Skeletal muscle satellite cell (primary cell): ENCODE results near the gene NMNAT2.

Experiments used
- H3K27me3 ChIP-seq: 2 replicates; pipeline ENCODE4 v1.7.0; 2013; ENCODE audit warnings: low read length; ENCODE audit not compliant: control insufficient read depth, insufficient read depth
- H3K36me3 ChIP-seq: 2 replicates; pipeline ENCODE4 v1.7.0; 2013; ENCODE audit warnings: mild to moderate bottlenecking, control low read depth, low read length; ENCODE audit not compliant: insufficient read depth
- H3K4me1 ChIP-seq: 2 replicates; pipeline ENCODE4 v1.7.0; 2013; ENCODE audit warnings: low read length; ENCODE audit not compliant: control insufficient read depth, insufficient read depth
- H3K4me2 ChIP-seq: 2 replicates; pipeline ENCODE4 v1.7.0; 2013; ENCODE audit warnings: mild to moderate bottlenecking, low read length
- H3K4me3 ChIP-seq: 2 replicates; pipeline ENCODE4 v1.7.0; 2013; ENCODE audit warnings: low read length
- H3K9ac ChIP-seq: 2 replicates; pipeline ENCODE4 v1.7.0; 2013; ENCODE audit warnings: mild to moderate bottlenecking, low read depth, low read length, moderate library complexity
- H3K9me3 ChIP-seq: replicated peaks from 2 replicates; pipeline ENCODE4 v1.7.0; 2013; ENCODE audit warnings: mild to moderate bottlenecking, control low read depth, low read length

Gene NMNAT2

DNA sequence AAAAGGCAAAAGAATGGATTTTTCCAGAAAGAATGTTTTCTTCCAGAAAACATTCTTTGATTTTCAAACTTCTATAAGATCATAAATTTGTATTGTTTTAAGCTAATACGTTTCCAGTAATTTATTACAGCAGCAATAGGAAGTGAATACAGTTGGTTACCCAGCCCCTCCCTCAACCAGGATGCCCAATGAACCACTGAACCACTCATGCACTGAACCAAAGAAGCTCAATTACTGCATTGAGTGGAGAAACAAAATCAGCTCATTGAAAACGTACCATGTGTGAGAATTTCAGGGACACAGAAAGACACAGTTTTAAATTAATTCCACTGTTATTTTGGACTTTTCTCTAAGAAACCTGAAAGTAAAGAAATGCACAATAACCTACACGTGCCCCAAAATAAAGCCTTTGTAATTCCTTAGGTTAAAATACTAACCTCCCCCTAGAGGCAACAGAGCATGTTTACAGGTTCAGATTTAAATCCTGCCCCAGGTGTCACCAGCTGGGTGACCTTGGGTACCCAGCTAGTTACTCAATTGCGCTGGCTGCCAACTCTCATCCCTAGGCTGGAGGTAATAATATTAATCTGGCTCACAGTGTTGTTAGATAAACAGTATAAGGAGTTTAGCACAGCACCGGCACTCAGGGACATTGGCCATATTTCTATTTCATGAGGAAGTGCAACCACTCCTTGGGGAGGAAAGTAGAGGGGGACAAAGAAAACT is 111.7 kb downstream of the NMNAT2 start:
- Histone ChIP-seq H3K36me3 (no peaks in the 10 kb centered on the region), H3K27me3 (no peaks in the 10 kb centered on the region), H3K9ac (no peak overlapping the region), H3K4me1 (no peaks in the 10 kb centered on the region), H3K4me3 (no peak overlapping the region), H3K4me2 (no peak overlapping the region), H3K9me3 (no peaks in the 10 kb centered on the region)

DNA sequence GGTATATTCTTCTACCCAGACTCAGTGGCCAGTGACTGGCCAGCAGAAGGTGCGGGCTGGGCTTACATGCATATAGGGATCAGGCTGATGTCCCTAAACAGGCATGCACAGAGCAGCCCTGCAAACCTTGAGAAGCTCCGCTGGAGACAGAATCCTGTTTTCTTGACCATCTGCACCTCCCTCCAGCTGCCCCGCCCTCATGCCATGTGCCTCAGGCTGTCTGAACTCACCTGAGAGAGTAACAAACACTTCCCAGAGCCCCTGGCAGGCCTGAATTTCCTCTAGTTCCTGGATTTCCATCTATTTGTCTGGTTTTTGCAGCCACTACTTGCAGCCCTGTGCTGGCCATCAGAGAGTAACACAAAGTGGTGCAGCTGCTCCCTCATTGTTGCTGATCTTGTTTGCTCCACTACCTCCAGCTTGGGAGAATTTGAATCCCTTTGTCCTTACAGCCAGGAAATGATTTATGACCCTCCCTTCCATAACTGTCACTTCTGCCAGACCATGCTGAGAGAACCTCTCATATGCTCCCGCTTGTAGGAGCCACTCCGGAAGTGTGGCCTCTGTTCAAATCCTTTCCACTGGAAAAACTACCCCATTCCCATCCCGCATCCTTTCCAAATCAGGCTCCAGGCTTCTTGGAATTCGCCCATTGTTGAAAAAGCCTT is 113.6 kb downstream of the NMNAT2 start:
- H3K4me1 ChIP-seq: no peaks in the 10 kb centered on the region
- no peak overlapping the region for H3K4me2 ChIP-seq
- H3K4me3 ChIP-seq: no peak overlapping the region
- no peaks in the 10 kb centered on the region for H3K9me3 ChIP-seq
- H3K36me3 ChIP-seq: no peaks in the 10 kb centered on the region
- no peaks in the 10 kb centered on the region for H3K27me3 ChIP-seq
- H3K9ac ChIP-seq: no peak overlapping the region

DNA sequence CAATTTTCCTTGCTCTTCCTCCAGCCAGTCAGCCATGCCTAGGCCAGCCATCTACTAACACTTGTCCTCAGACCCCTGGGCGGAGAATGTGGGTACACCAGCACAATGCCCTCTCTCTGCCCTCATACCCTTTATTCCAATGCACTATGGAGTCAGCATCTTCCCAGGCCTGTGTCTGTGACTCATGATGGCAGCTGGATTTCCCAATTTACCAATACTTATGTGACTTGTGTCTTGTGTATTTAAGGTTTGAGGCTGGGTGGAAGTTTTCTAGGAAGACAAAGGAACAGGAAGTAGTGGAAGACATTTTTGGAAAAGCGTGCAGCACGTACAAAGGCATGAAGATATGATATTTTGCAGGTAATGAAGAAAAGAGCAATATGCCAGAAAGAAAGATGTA is 114.3 kb downstream of the NMNAT2 start:
- Histone ChIP-seq H3K27me3 (no peaks in the 10 kb centered on the region), H3K9ac (no peak overlapping the region), H3K4me2 (no peak overlapping the region)

DNA sequence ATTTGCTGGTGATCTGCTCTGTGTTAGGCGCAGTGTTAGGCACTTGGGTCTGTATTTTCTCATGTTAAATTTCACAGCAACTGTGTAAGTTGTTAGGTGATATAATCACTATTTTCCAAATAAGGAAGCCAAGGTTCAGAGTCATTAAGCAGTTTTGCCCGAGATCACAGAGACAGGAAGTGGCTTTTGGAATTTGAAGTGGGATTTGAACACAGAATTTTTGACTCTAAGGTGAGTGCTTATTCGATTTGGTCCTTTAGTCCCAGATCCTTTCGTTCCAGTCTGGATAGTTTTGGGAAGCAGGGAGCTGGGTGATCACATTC is 114.9 kb downstream of the NMNAT2 start:
- Histone ChIP-seq H3K4me1 (no peaks in the 10 kb centered on the region), H3K9me3 (no peaks in the 10 kb centered on the region), H3K4me3 (no peak overlapping the region), H3K27me3 (no peaks in the 10 kb centered on the region), H3K4me2 (no peak overlapping the region), H3K9ac (no peak overlapping the region), H3K36me3 (no peaks in the 10 kb centered on the region)

More for the DNA sequence above, 114.3 kb downstream of the NMNAT2 start:
- H3K4me3 ChIP-seq: no peak overlapping the region
- no peaks in the 10 kb centered on the region for H3K9me3 ChIP-seq
- no peaks in the 10 kb centered on the region for H3K36me3 ChIP-seq
- no peaks in the 10 kb centered on the region for H3K4me1 ChIP-seq

DNA sequence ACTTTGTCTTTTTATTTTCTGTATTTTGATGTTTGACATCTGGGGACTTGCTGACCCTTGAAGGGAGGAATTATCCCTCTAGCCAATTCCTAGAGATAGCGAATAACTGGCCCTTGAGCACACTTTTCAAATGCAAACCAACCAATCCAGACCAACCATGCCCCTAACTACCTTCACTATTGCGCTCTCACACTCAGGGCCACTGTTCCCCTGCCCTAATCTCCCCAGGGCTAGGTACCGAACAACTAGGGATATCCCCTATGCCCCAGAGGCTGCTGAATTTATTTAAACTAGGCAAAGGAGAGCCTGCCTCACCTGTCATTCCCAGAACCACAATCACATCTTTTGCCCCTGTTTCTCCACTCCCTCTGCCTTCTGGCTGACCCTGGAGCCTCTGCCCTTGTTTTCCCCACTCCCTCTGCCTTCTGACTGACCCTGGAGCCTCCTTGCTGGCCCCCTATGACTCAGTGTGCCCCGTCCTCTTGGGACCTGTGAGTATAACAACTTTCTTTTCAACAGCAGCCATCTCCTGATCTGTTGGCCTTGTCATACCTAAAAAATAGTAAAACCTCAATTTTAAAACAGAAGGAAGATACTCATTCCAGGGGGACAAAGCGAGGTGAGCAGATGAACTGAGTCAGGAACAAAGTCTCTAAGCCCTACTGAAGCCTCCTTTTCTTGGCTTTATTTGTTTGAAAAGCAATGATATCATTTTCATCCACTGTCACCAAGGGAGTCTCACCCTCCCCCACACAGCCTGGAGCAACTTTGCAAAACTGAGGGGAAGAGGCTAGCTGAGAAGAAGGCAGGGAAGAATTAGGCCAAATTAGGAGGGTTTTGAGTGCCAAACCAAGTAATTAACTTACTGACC is 115.5 kb downstream of the NMNAT2 start:
- H3K27me3 ChIP-seq: no peaks in the 10 kb centered on the region
- no peak overlapping the region for H3K9ac ChIP-seq
- H3K4me1 ChIP-seq: no peaks in the 10 kb centered on the region

DNA sequence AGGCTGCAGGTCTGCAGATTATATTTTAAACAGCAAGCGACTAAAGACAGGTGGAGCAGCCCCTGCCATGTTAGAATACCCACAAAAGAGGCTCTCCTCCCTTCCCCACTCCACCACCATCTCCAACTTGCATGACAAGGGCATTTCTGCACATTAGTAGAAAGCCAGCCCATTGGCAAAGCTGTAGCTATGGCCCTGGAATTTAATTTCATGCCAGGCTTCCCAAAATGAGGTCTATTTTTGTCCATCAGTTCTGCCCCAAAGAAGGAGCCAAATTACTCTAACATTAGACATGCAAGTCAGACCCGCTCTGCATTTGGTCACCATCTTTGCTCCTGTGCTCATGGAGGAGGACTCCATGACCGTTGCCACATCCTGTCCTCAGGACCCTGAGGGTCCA is 116.9 kb downstream of the NMNAT2 start:
- Histone ChIP-seq H3K36me3 (no peaks in the 10 kb centered on the region), H3K27me3 (no peaks in the 10 kb centered on the region), H3K4me1 (no peaks in the 10 kb centered on the region), H3K4me3 (no peak overlapping the region), H3K9me3 (no peaks in the 10 kb centered on the region), H3K9ac (no peak overlapping the region), H3K4me2 (no peak overlapping the region)

More for the DNA sequence above, 115.5 kb downstream of the NMNAT2 start:
- H3K4me3 ChIP-seq: no peak overlapping the region
- no peaks in the 10 kb centered on the region for H3K9me3 ChIP-seq
- H3K4me2 ChIP-seq: no peak overlapping the region
- H3K36me3 ChIP-seq: no peaks in the 10 kb centered on the region

DNA sequence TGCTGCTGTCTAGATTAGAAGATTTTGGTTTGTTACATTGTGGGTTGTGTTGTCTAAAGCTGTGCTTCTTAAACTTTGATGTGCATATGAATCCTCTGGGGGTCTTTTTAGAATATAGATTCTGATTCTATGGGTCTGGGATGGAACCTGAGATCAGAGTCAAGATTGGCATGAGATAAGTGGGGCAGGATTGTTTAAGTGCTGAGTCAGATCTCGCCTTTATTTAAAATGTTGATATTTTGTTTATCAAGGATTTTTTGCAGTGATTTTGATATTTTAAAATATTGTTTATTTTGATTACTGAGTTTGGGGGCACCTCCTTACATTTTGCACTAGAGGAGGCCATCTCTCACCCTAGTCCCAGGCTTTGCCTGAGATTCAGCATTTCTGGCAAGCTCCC is 117.4 kb downstream of the NMNAT2 start:
- Histone ChIP-seq H3K4me2 (no peak overlapping the region), H3K4me1 (no peaks in the 10 kb centered on the region), H3K4me3 (no peak overlapping the region), H3K36me3 (no peaks in the 10 kb centered on the region), H3K9me3 (no peaks in the 10 kb centered on the region), H3K27me3 (no peaks in the 10 kb centered on the region), H3K9ac (no peak overlapping the region)

DNA sequence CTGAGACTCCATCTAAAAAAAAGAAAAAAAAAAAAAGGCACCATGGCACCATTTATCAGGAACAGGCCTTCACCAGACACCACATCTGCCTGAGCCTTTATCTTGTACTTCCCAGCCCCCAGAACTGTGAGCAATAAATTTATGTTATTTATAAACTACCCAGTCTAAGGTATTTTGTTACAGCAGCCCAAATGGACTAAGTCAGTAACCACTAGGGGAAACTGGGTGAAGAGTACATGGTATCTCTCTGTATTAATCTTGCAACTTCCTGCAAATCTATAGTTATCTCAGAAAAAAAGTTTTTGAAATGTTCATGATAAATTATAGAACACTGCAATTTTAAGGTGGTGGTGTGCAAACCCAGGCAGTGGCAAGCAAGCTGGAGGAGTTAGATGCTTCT is 117.8 kb downstream of the NMNAT2 start:
- Histone ChIP-seq H3K9ac (no peak overlapping the region), H3K4me3 (no peak overlapping the region), H3K4me2 (no peak overlapping the region), H3K27me3 (no peaks in the 10 kb centered on the region), H3K9me3 (no peaks in the 10 kb centered on the region), H3K36me3 (no peaks in the 10 kb centered on the region), H3K4me1 (no peaks in the 10 kb centered on the region)

DNA sequence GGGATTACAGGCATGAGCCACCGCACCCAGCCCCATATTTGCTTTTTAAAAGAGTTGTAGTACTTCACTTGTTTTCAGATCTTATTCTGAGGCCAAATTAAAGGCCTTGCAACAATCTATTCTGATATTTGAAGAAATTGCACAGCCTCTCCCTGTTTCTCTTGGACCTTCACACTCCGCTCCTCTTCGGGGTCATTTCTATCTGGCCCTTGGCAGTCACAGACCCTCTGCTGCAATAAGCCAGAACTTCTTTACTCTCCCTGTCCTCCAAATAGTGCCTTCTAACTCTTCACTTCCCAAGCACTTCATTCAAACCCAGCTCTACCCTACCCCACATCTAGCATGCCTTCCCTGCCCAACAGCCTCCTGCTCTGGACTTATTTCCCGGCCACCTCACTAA is 121.4 kb downstream of the NMNAT2 start:
- H3K27me3 ChIP-seq: no peaks in the 10 kb centered on the region
- peaks cover 5% of the 10 kb centered on the region for H3K4me1 ChIP-seq
- H3K36me3 ChIP-seq: no peaks in the 10 kb centered on the region
- no peak overlapping the region for H3K4me3 ChIP-seq
- H3K4me2 ChIP-seq: no peak overlapping the region
- no peaks in the 10 kb centered on the region for H3K9me3 ChIP-seq
- no peak overlapping the region for H3K9ac ChIP-seq

DNA sequence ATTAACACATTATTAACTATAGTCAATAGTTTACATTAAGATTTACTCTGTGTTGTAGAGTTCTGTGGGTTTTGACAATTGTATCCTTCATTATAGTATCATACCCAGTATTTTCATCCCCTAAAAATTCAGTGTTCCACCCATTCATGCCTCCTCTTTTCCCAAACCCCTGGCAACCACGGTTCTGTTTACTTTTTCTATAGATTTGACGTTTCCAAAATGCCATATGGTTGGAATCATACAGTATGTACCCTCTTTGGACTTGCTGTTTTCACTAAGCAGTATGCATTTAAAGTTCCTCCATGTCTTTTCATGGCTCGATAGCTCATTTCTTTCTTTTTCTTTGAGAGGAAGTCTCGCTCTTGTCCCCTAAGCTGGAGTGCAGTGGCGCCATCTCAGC is 122.7 kb downstream of the NMNAT2 start:
- Histone ChIP-seq H3K36me3 (no peaks in the 10 kb centered on the region), H3K4me3 (no peak overlapping the region), H3K27me3 (no peaks in the 10 kb centered on the region), H3K4me2 (no peak overlapping the region), H3K9me3 (no peaks in the 10 kb centered on the region), H3K9ac (no peak overlapping the region), H3K4me1 (peaks cover 11% of the 10 kb centered on the region)

DNA sequence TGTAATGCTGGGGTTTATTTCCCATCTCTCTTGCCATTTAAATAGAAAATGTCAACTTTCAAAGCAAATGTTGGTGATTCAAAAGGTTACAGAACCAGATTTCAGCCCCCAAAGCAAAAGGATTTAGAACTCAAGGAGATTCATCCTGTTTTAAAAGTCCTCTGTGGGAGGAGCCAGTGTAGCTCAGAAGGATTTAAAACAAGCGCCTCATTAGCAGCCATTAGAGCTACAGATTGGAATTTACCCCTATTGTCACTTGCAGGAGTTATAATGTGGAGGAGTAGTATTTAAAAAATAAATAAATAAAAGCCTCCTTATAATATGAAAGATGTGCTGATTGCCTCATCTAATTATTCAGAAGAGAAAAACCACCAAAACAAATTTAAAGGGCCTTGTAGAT is 124.3 kb downstream of the NMNAT2 start:
- Histone ChIP-seq H3K27me3 (peaks cover under 1% of the 10 kb centered on the region), H3K4me1 (peaks cover 11% of the 10 kb centered on the region), H3K4me2 (no peak overlapping the region), H3K9ac (no peak overlapping the region), H3K36me3 (no peaks in the 10 kb centered on the region), H3K4me3 (no peak overlapping the region), H3K9me3 (no peaks in the 10 kb centered on the region)
